HCT116 (cell line): Measurements from ENCODE around the gene KRT33A. TPM values are rescaled to one million over a fixed set of nuclear protein-coding genes. Genes with fewer than 3 reads are reported as not detected.

Experiments used
- ATAC-seq: fragments of 200-7000 bp; cut with Tn5 transposase; 2 replicates; pipeline ENCODE4 v1.9.1; 2020; ENCODE audit warnings: mild to moderate bottlenecking, moderate library complexity
- BruUV-seq: library from RNA; stranded (reverse); fragments of 400-500 nt; replicated peaks from 2 replicates; lab custom pipeline; 2021; lab: Mats Ljungman, UMichigan
- CTCF ChIA-PET: fragments of 300-600 bp; sonication (Branson Sonifier 250); formaldehyde crosslinking; loops from one replicate; lab custom pipeline; 2021; ENCODE audit warnings: antibody characterized with exemption; lab: Charles Lee
- POLR2A ChIA-PET: fragments of 300-600, 350-600 bp; sonication (Branson Sonifier 250); formaldehyde crosslinking; loops from one replicate; lab custom pipeline; 2021; ENCODE audit warnings: antibody characterized with exemption; lab: Charles Lee
- RAD21 ChIA-PET, 2 experiments: fragments of 300-600 bp; sonication (Branson Sonifier 250); formaldehyde crosslinking; loops; one replicate each; lab custom pipeline; 2023; ENCODE audit warnings: low total read pairs in 2 of 2; ENCODE audit not compliant: uncharacterized antibody in 2 of 2, unreplicated experiment in 2 of 2, low non-redundant PET in 1 of 2; lab: Charles Lee
- DNase-seq: peaks from one replicate; pipeline ENCODE4 v3.0.0-alpha.2; 2010; ENCODE audit warnings: low read depth, low spot score
- H2AFZ ChIP-seq: fragments of 200-600 bp; shearing (Covaris generic), sonication (generic); 2 replicates; pipeline ENCODE4 v1.6.1; 2017; ENCODE audit warnings: low read depth, mixed run types, mixed read lengths, antibody characterized with exemption, low read length; ENCODE audit not compliant: poor library complexity, severe bottlenecking
- H3K27ac ChIP-seq: 2 replicates; pipeline ENCODE4 v1.5.1; 2012; ENCODE audit warnings: low read depth, low read length
- H3K27me3 ChIP-seq: fragments of 200-600 bp; sonication (generic); 2 replicates; pipeline ENCODE4 v1.6.1; 2016; ENCODE audit warnings: mixed run types, low read length, mixed read lengths; ENCODE audit not compliant: insufficient read depth
- H3K36me3 ChIP-seq, 2 experiments: fragments of 200-500 bp in 1 of 2; fragments of 200-600 bp in 1 of 2; sonication (Bioruptor generic) in 1 of 2; sonication (generic) in 1 of 2; 2 replicates each; pipeline versions ENCODE4 v1.5.1 to v1.6.1; 2014 to 2016; ENCODE audit warnings: low read length in 2 of 2, inconsistent platforms in 1 of 2, mixed read lengths in 1 of 2, mixed run types in 1 of 2; ENCODE audit not compliant: insufficient read depth in 2 of 2, control insufficient read depth in 1 of 2
- H3K4me1 ChIP-seq, 2 experiments: fragments of 200-600 bp in 1 of 2; sonication (generic) in 1 of 2; 2 replicates each; pipeline versions ENCODE4 v1.5.1 to v1.6.1; 2012 to 2017; ENCODE audit warnings: low read length in 2 of 2, inconsistent platforms in 1 of 2, mild to moderate bottlenecking in 1 of 2, mixed read lengths in 1 of 2, mixed run types in 1 of 2, moderate library complexity in 1 of 2; ENCODE audit not compliant: insufficient read depth in 2 of 2, control insufficient read depth in 1 of 2
- H3K4me2 ChIP-seq: fragments of 200-600 bp; sonication (generic); 2 replicates; pipeline ENCODE4 v1.6.1; 2017; ENCODE audit warnings: mixed run types, low read length, mixed read lengths
- H3K4me3 ChIP-seq, 2 experiments: fragments of 200-600 bp in 1 of 2; sonication (generic) in 1 of 2; replicated peaks in 1 of 2; 2 replicates each; pipeline ENCODE4 v1.5.1; 2011 to 2016; ENCODE audit warnings: low read length in 2 of 2, control low read depth in 1 of 2, low read depth in 1 of 2, mild to moderate bottlenecking in 1 of 2, mixed read lengths in 1 of 2, mixed run types in 1 of 2
- H3K79me2 ChIP-seq: fragments of 200-600 bp; sonication (generic); 2 replicates; pipeline ENCODE4 v1.6.1; 2017; ENCODE audit warnings: mild to moderate bottlenecking, mixed run types, low read length, moderate library complexity, mixed read lengths; ENCODE audit not compliant: insufficient read depth
- H3K9ac ChIP-seq: fragments of 200-600 bp; sonication (generic); 2 replicates; pipeline ENCODE4 v1.6.1; 2016; ENCODE audit warnings: low read length, mixed read lengths
- H3K9me2 ChIP-seq: fragments of 200-600 bp; sonication (generic), shearing (Covaris generic); 2 replicates; pipeline ENCODE4 v1.6.1; 2017; ENCODE audit warnings: mixed run types, mild to moderate bottlenecking, moderate library complexity; ENCODE audit not compliant: insufficient read depth
- H3K9me3 ChIP-seq, 2 experiments: fragments of 200-500 bp in 1 of 2; fragments of 200-600 bp in 1 of 2; sonication (Bioruptor generic) in 1 of 2; sonication (generic) in 1 of 2; 2 replicates each; pipeline ENCODE4 v1.6.1; 2014 to 2017; ENCODE audit warnings: low read length in 2 of 2, mixed read lengths in 2 of 2, inconsistent platforms in 1 of 2, low read depth in 1 of 2, mild to moderate bottlenecking in 1 of 2, mixed run types in 1 of 2, moderate library complexity in 1 of 2; ENCODE audit not compliant: control insufficient read depth in 1 of 2, insufficient read depth in 1 of 2
- H4K20me1 ChIP-seq: fragments of 200-600 bp; sonication (generic), shearing (Covaris generic); 2 replicates; pipeline ENCODE4 v1.6.1; 2017; ENCODE audit warnings: mixed run types, mild to moderate bottlenecking, moderate library complexity; ENCODE audit not compliant: insufficient read depth
- ATF3 ChIP-seq: IDR thresholded peaks from 2 replicates; pipeline ENCODE4 v1.6.1; 2012
- CBX3 ChIP-seq: IDR thresholded peaks from 2 replicates; pipeline ENCODE4 v1.6.1; 2012; ENCODE audit warnings: low read depth
- CEBPB ChIP-seq: IDR thresholded peaks from 2 replicates; pipeline ENCODE4 v1.6.1; 2012; ENCODE audit warnings: low read depth
- EGR1 ChIP-seq: IDR thresholded peaks from 2 replicates; pipeline ENCODE4 v1.6.1; 2012; ENCODE audit warnings: low read depth
- EZH2phosphoT487 ChIP-seq: fragments of 200-600 bp; IDR thresholded peaks from 2 replicates; pipeline ENCODE4 v1.6.1; 2018; ENCODE audit warnings: antibody characterized with exemption, borderline replicate concordance
- JUND ChIP-seq: IDR thresholded peaks from 2 replicates; pipeline ENCODE4 v1.6.1; 2012
- REST ChIP-seq: IDR thresholded peaks from 2 replicates; pipeline ENCODE4 v1.6.1; 2012; ENCODE audit warnings: low read depth
- SIN3A ChIP-seq: IDR thresholded peaks from 2 replicates; pipeline ENCODE4 v1.6.1; 2012; ENCODE audit warnings: low read depth
- SP1 ChIP-seq: IDR thresholded peaks from 2 replicates; pipeline ENCODE4 v1.6.1; 2012; ENCODE audit warnings: low read depth
- SRF ChIP-seq: IDR thresholded peaks from 2 replicates; pipeline ENCODE4 v1.6.1; 2012; ENCODE audit warnings: low read depth
- TCF7L2 ChIP-seq: IDR thresholded peaks from 2 replicates; pipeline ENCODE4 v1.7.0; 2011; ENCODE audit warnings: borderline replicate concordance, inconsistent platforms; ENCODE audit not compliant: insufficient read depth, insufficient read length; ENCODE audit errors: extremely low read depth
- intact Hi-C: fragments of 100-400 bp; cut with micrococcal nuclease; formaldehyde crosslinking; loops from 2 replicates; pipeline ENCODE4 v1.10.0; 2022
- total RNA-seq: library from RNA; stranded (reverse); gene quantifications from one replicate; pipeline ENCODE4 v1.2.1, GENCODE V29; 2021; ENCODE audit not compliant: unreplicated experiment
- TF ChIP-seq, protein P1 (sequence below): IDR thresholded peaks from 2 replicates; pipeline ENCODE4 v1.6.1; 2011; ENCODE audit warnings: mild to moderate bottlenecking, low read length, moderate library complexity; ENCODE audit not compliant: insufficient replicate concordance; ENCODE audit errors: extremely low read depth
- TF ChIP-seq, protein P2 (sequence below), 3 experiments: fragments of 200-600 bp in 1 of 3; sonication (generic) in 1 of 3; IDR thresholded peaks in 2 of 3; conservative IDR thresholded peaks in 1 of 3; 2 replicates each; pipeline ENCODE4 v1.5.1; 2012 to 2017; ENCODE audit warnings: low read depth in 2 of 3, low read length in 2 of 3, antibody characterized with exemption in 1 of 3, borderline replicate concordance in 1 of 3, control low read depth in 1 of 3, mild to moderate bottlenecking in 1 of 3, mixed read lengths in 1 of 3, mixed run types in 1 of 3, moderate library complexity in 1 of 3; ENCODE audit not compliant: insufficient read depth in 1 of 3
- TF ChIP-seq, protein P3 (sequence below): IDR thresholded peaks from 2 replicates; pipeline ENCODE4 v1.6.1; 2012

Gene KRT33A
- total RNA-seq, 1 experiment from 2014 or later: not detected

- intact Hi-C loops: no loop called here
These were observed 33.1 kb upstream of the KRT33A start for GRCh38 chr17:41383690-41384089.

More at GRCh38 chr17:41383690-41384089, 33.1 kb upstream of the KRT33A start:
- H3K9me2 ChIP-seq: no peaks in the 10 kb centered on the region
- RAD21 ChIA-PET: no interaction called here
- H3K4me3 ChIP-seq: no peak overlapping the region
- H2AFZ ChIP-seq: no peak overlapping the region
- POLR2A ChIA-PET: no interaction called here
- TF ChIP-seq SRF (no peak), EGR1 (no peak), TCF7L2 (no peak), SP1 (no peak), CEBPB (no peak), REST (no peak), SIN3A (no peak), CBX3 (no peak), ATF3 (no peak), JUND (no peak), EZH2phosphoT487 (no peak)
- TF ChIP-seq, protein P1, sequence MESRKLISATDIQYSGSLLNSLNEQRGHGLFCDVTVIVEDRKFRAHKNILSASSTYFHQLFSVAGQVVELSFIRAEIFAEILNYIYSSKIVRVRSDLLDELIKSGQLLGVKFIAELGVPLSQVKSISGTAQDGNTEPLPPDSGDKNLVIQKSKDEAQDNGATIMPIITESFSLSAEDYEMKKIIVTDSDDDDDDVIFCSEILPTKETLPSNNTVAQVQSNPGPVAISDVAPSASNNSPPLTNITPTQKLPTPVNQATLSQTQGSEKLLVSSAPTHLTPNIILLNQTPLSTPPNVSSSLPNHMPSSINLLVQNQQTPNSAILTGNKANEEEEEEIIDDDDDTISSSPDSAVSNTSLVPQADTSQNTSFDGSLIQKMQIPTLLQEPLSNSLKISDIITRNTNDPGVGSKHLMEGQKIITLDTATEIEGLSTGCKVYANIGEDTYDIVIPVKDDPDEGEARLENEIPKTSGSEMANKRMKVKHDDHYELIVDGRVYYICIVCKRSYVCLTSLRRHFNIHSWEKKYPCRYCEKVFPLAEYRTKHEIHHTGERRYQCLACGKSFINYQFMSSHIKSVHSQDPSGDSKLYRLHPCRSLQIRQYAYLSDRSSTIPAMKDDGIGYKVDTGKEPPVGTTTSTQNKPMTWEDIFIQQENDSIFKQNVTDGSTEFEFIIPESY: no peak
- TF ChIP-seq, protein P2, sequence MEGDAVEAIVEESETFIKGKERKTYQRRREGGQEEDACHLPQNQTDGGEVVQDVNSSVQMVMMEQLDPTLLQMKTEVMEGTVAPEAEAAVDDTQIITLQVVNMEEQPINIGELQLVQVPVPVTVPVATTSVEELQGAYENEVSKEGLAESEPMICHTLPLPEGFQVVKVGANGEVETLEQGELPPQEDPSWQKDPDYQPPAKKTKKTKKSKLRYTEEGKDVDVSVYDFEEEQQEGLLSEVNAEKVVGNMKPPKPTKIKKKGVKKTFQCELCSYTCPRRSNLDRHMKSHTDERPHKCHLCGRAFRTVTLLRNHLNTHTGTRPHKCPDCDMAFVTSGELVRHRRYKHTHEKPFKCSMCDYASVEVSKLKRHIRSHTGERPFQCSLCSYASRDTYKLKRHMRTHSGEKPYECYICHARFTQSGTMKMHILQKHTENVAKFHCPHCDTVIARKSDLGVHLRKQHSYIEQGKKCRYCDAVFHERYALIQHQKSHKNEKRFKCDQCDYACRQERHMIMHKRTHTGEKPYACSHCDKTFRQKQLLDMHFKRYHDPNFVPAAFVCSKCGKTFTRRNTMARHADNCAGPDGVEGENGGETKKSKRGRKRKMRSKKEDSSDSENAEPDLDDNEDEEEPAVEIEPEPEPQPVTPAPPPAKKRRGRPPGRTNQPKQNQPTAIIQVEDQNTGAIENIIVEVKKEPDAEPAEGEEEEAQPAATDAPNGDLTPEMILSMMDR (IDR thresholded peaks at IDR 0.05 in 2 of 3, conservative IDR thresholded peaks at IDR 0.05 in 1 of 3; ENCODE audit: borderline replicate concordance in 1 of 3, insufficient read depth in 1 of 3, low read depth in 2 of 3, low read length in 2 of 3): no peak
- TF ChIP-seq, protein P3, sequence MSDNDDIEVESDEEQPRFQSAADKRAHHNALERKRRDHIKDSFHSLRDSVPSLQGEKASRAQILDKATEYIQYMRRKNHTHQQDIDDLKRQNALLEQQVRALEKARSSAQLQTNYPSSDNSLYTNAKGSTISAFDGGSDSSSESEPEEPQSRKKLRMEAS: no peak
- H3K4me2 ChIP-seq: no peak overlapping the region
- H3K4me1 ChIP-seq: peaks cover 0 to 14% of the 10 kb centered on the region in 2 experiments; a peak in 2 of 4 replicates
- CTCF ChIA-PET: no interaction called here
- no peaks in the 10 kb centered on the region for H3K36me3 ChIP-seq
- no peaks in the 10 kb centered on the region for H3K27me3 ChIP-seq
- H3K27ac ChIP-seq: no peak overlapping the region
- no peaks in the 10 kb centered on the region for H4K20me1 ChIP-seq
- H3K9ac ChIP-seq: no peak overlapping the region
- DNase-seq: no peak
- no TSS peak for BruUV-seq
- no peaks in the 10 kb centered on the region for H3K79me2 ChIP-seq
- H3K9me3 ChIP-seq: peaks cover 4 to 5% of the 10 kb centered on the region in 2 experiments; a peak in 2 of 4 replicates
- no peak for ATAC-seq
